ENCODE data around the gene CENPS. TPM values are rescaled to one million over a fixed set of nuclear protein-coding genes. Genes with fewer than 3 reads are reported as not detected.
A peak's percentile ranks its signal among the peaks of the same experiment; 100 is the strongest.

The CENPS gene
- total and polyA plus RNA-seq, 9 of the 15 experiments (the other 6 are each of a cell fraction or from before 2014, with no cell fraction given): 10.2 to 36.0 (median 26.0) TPM

- TF ChIP-seq TSHZ1 (CRISPR knock-in tag; IDR thresholded peaks at IDR 0.05): no peak
- peak; percentile 68 for TF ChIP-seq BRD9 (IDR thresholded peaks at IDR 0.05; ENCODE audit: low read depth, partially characterized antibody)
- TF ChIP-seq NR2C1 (IDR thresholded peaks at IDR 0.05): peak; percentile 82
- TF ChIP-seq NR2C1 (tag; IDR thresholded peaks at IDR 0.05): peak; percentile 87
- 0 out of 2 replicates have a peak, but pooled peaks have one; percentile 2 for TF ChIP-seq REST (IDR thresholded peaks at IDR 0.05; ENCODE audit: borderline replicate concordance)
- TF ChIP-seq REST (CRISPR knock-in tag; IDR thresholded peaks at IDR 0.05; ENCODE audit: low read depth): no peak
- TF ChIP-seq RCOR1 (IDR thresholded peaks at IDR 0.05; ENCODE audit: borderline replicate concordance in 1 of 2, low read depth in 2 of 2, low read length in 2 of 2): peak in 1 of 2 experiments; percentile 87; a peak in 2 of 4 replicates
- 0 out of 2 replicates have a peak, but pooled peaks have one; percentile 64 for TF ChIP-seq ZNF76 (CRISPR knock-in tag; IDR thresholded peaks at IDR 0.05; ENCODE audit: borderline replicate concordance)
- no peak for TF ChIP-seq EZH2 (IDR thresholded peaks at IDR 0.05; ENCODE audit: borderline replicate concordance, low read depth, low read length)
- TF ChIP-seq THRAP3 (IDR thresholded peaks at IDR 0.05; ENCODE audit: borderline replicate concordance): 0 out of 2 replicates have a peak, but pooled peaks have one; percentile 37
- peak; percentile 93 for TF ChIP-seq CEBPB (tag; IDR thresholded peaks at IDR 0.05)
- no peak for TF ChIP-seq PML (IDR thresholded peaks at IDR 0.05; ENCODE audit: low read length)
- peak; percentile 90 for TF ChIP-seq GTF2E2 (tag; IDR thresholded peaks at IDR 0.05)
- peak; percentile 87 for TF ChIP-seq ZNF512 (tag; IDR thresholded peaks at IDR 0.05)
- peak; percentile 52 to 75; a peak in 3 of 4 replicates for TF ChIP-seq TRIM24 (IDR thresholded peaks at IDR 0.05)
Measured at GRCh38 chr1:10415211-10415930, 14.9 kb upstream of the CENPS start (continued).

Data from K562 (cell line).